WTC11 (cell line): Measurements from ENCODE around the gene NEU2. TPM values are rescaled to one million over a fixed set of nuclear protein-coding genes. Genes with fewer than 3 reads are reported as not detected.

Experiments
- ATAC-seq: fragments of 200-7000 bp; cut with Tn5 transposase; 2 replicates; pipeline ENCODE4 v1.10.0; 2021; ENCODE audit warnings: mild to moderate bottlenecking, moderate library complexity
- CTCF ChIA-PET: fragments of 300-600 bp; sonication (Branson Sonifier 250); formaldehyde crosslinking; loops from one replicate; lab custom pipeline; 2021; ENCODE audit warnings: antibody characterized with exemption; lab: Charles Lee
- POLR2A ChIA-PET: fragments of 350-600 bp; sonication (Branson Sonifier 250); formaldehyde crosslinking; loops from one replicate; lab custom pipeline; 2021; ENCODE audit warnings: antibody characterized with exemption; lab: Charles Lee
- DNase-seq: peaks from one replicate; pipeline ENCODE4 v3.0.0; 2021; ENCODE audit warnings: low spot score
- H3K27ac Mint-ChIP-seq: 2 replicates; pipeline ENCODE4 v1.8.0; 2021; ENCODE audit warnings: mixed read lengths
- H3K27me3 Mint-ChIP-seq: 2 replicates; pipeline ENCODE4 v1.8.0; 2021; ENCODE audit warnings: low read depth, mild to moderate bottlenecking, moderate library complexity, mixed read lengths
- H3K36me3 Mint-ChIP-seq: 2 replicates; pipeline ENCODE4 v1.8.0; 2021; ENCODE audit warnings: mixed read lengths
- H3K4me1 Mint-ChIP-seq: 2 replicates; pipeline ENCODE4 v1.8.0; 2022; ENCODE audit warnings: mixed read lengths
- H3K4me3 Mint-ChIP-seq: 2 replicates; pipeline ENCODE4 v1.8.0; 2021; ENCODE audit warnings: mild to moderate bottlenecking, moderate library complexity, mixed read lengths
- H3K9me3 Mint-ChIP-seq: 2 replicates; pipeline ENCODE4 v1.8.0; 2021; ENCODE audit warnings: mixed read lengths
- AR ChIP-seq: fragments of 250-450 bp; sonication (Bioruptor Pico); IDR thresholded peaks from 2 replicates; pipeline ENCODE4 v1.9.0; 2021; ENCODE audit warnings: mild to moderate bottlenecking
- ARID4B ChIP-seq: sonication (generic); formaldehyde crosslinking; IDR thresholded peaks from 2 replicates; pipeline ENCODE4 v1.8.0; 2023; ENCODE audit warnings: missing genetic modification reagents, mild to moderate bottlenecking, borderline replicate concordance
- ATF3 ChIP-seq: sonication (generic); formaldehyde crosslinking; conservative IDR thresholded peaks from 2 replicates; pipeline ENCODE4 v1.8.1; 2022; ENCODE audit warnings: mild to moderate bottlenecking, missing genetic modification reagents
- CREB1 ChIP-seq: sonication (generic); formaldehyde crosslinking; IDR thresholded peaks from 2 replicates; pipeline ENCODE4 v1.8.0; 2023; ENCODE audit warnings: mild to moderate bottlenecking, missing genetic modification reagents
- CREM ChIP-seq: sonication (generic); formaldehyde crosslinking; IDR thresholded peaks from 2 replicates; pipeline ENCODE4 v1.8.1; 2022; ENCODE audit warnings: mild to moderate bottlenecking, missing genetic modification reagents, moderate library complexity
- CTCF ChIP-seq: fragments of 200-600 bp; IDR thresholded peaks from 2 replicates; pipeline ENCODE4 v1.8.0; 2022; ENCODE audit warnings: antibody characterized with exemption
- E2F5 ChIP-seq: sonication (generic); formaldehyde crosslinking; IDR thresholded peaks from 2 replicates; pipeline ENCODE4 v1.8.1; 2022; ENCODE audit warnings: mild to moderate bottlenecking, moderate library complexity, missing genetic modification reagents
- ERG ChIP-seq: fragments of 250-450 bp; sonication (Bioruptor Pico); IDR thresholded peaks from 2 replicates; pipeline ENCODE4 v1.8.0; 2021; ENCODE audit warnings: mild to moderate bottlenecking
- KAT7 ChIP-seq: sonication (generic); formaldehyde crosslinking; IDR thresholded peaks from 2 replicates; pipeline ENCODE4 v1.8.1; 2023; ENCODE audit warnings: missing genetic modification reagents, mild to moderate bottlenecking, borderline replicate concordance
- NFYB ChIP-seq: sonication (generic); formaldehyde crosslinking; conservative IDR thresholded peaks from 2 replicates; pipeline ENCODE4 v1.8.0; 2022; ENCODE audit warnings: low read depth, missing genetic modification reagents
- NR3C1 ChIP-seq: sonication (generic); formaldehyde crosslinking; conservative IDR thresholded peaks from 2 replicates; pipeline ENCODE4 v1.8.1; 2023; ENCODE audit warnings: low read depth, mild to moderate bottlenecking, missing genetic modification reagents
- USF1 ChIP-seq: sonication (generic); formaldehyde crosslinking; IDR thresholded peaks from 2 replicates; pipeline ENCODE4 v1.8.0; 2022; ENCODE audit warnings: mild to moderate bottlenecking, missing genetic modification reagents
- ZNF138 ChIP-seq: sonication (generic); formaldehyde crosslinking; conservative IDR thresholded peaks from 2 replicates; pipeline ENCODE4 v1.8.1; 2022; ENCODE audit warnings: mild to moderate bottlenecking, moderate library complexity, missing genetic modification reagents
- ZNF423 ChIP-seq: fragments of 250-450 bp; sonication (Bioruptor Pico); IDR thresholded peaks from 2 replicates; pipeline ENCODE4 v2.1.2; 2022; ENCODE audit warnings: mild to moderate bottlenecking, moderate library complexity
- ZSCAN18 ChIP-seq: fragments of 250-450 bp; sonication (Bioruptor Pico); IDR thresholded peaks from 2 replicates; pipeline ENCODE4 v2.1.2; 2022; ENCODE audit warnings: mild to moderate bottlenecking, moderate library complexity
- total RNA-seq: library from RNA; stranded (reverse); gene quantifications from 3 replicates; pipeline ENCODE4 v1.2.3, GENCODE V29; 2021

The NEU2 gene
- total RNA-seq, 1 experiment from 2014 or later: not detected

- no peak for TF ChIP-seq AR
- no peak for TF ChIP-seq ZNF138 (CRISPR knock-in tag)
These were observed 42.9 kb downstream of the NEU2 start (continued) for GRCh38 chr2:233075141-233075965.

- Mint-ChIP-seq H3K27me3 (no peaks in the 10 kb centered on the region), H3K4me3 (no peak overlapping the region), H3K36me3 (peaks cover 3% of the 10 kb centered on the region; the same call in 1 of the 2 replicates), H3K9me3 (peaks cover 9% of the 10 kb centered on the region), H3K4me1 (peaks cover 7% of the 10 kb centered on the region; the same call in 1 of the 2 replicates), H3K27ac (no peak overlapping the region)
- ATAC-seq (peak; percentile 80), DNase-seq (no peak)
- ChIA-PET POLR2A (no interaction called here), CTCF (interaction anchor here (0.6 to 1.5 kb wide), 8 partner anchors 15 to 367 kb away, joined by 3 to 7 read pairs (median 4); partner anchors contain the start of genes ATG16L1 and INPP5D)
- TF ChIP-seq NFYB: no peak
- TF ChIP-seq CTCF: no peak
- no peak for TF ChIP-seq USF1 (CRISPR knock-in tag)
- TF ChIP-seq ZNF423 (CRISPR knock-in tag): no peak
- TF ChIP-seq CREM (CRISPR knock-in tag): no peak
- no peak for TF ChIP-seq NR3C1 (CRISPR knock-in tag)
- TF ChIP-seq E2F5: no peak
- TF ChIP-seq CREB1 (CRISPR knock-in tag): no peak
These were observed 43.5 kb downstream of the NEU2 start for GRCh38 chr2:233075966-233076339.

- CTCF ChIA-PET: interaction anchor here (0.6 to 1.3 kb wide), 3 partner anchors 14 to 175 kb away, joined by 3 to 6 read pairs (median 5); partner anchors contain the start of genes ATG16L1 and INPP5D
- Mint-ChIP-seq H3K27ac (no peak overlapping the region), H3K4me3 (no peak overlapping the region), H3K4me1 (peaks cover 7% of the 10 kb centered on the region; the same call in 1 of the 2 replicates), H3K27me3 (no peaks in the 10 kb centered on the region), H3K9me3 (peaks cover 6% of the 10 kb centered on the region), H3K36me3 (peaks cover 2% of the 10 kb centered on the region; the same call in 1 of the 2 replicates)
- ATAC-seq: no peak
- POLR2A ChIA-PET: interaction anchor here (0.6 kb wide), 1 partner anchor 14 kb away, joined by 3 read pairs; no protein-coding TSS in a partner anchor
- no peak for DNase-seq
- TF ChIP-seq KAT7: no peak
- no peak for TF ChIP-seq CREB1 (CRISPR knock-in tag)
- TF ChIP-seq ATF3 (CRISPR knock-in tag): no peak
- TF ChIP-seq ARID4B (CRISPR knock-in tag): no peak
- no peak for TF ChIP-seq ERG (CRISPR knock-in tag)
- no peak for TF ChIP-seq ZSCAN18
- no peak for TF ChIP-seq E2F5
These were observed 44.3 kb downstream of the NEU2 start for GRCh38 chr2:233076749-233077148.
